ENCODE measurements around the gene STK38.
"Not testable (repeated sequence)": the region's sequence is repeated elsewhere in the genome, so short reads cannot be mapped to it uniquely, and the experiment has no call there.

Gene STK38

GRCh38 chr6:36487698-36488097, 59.6 kb downstream of the STK38 start:
- DNase-seq (ENCODE audit: low read depth): peak; percentile 21

GRCh38 chr6:36484736-36485135, 62.5 kb downstream of the STK38 start:
- no peak for DNase-seq (ENCODE audit: low read depth)

GRCh38 chr6:36483326-36483725, 64.0 kb downstream of the STK38 start:
- DNase-seq (ENCODE audit: low read depth): not testable (repeated sequence)

GRCh38 chr6:36479256-36479655, 68.0 kb downstream of the STK38 start:
- DNase-seq (ENCODE audit: low read depth): no peak

- no peak for DNase-seq (ENCODE audit: low read depth)
These were observed 69.2 kb downstream of the STK38 start for GRCh38 chr6:36478051-36478526.

GRCh38 chr6:36469946-36470345, 77.3 kb downstream of the STK38 start:
- no peak for DNase-seq (ENCODE audit: low read depth)

- no peak for DNase-seq (ENCODE audit: low read depth)
These were observed 78.1 kb downstream of the STK38 start for GRCh38 chr6:36469148-36469661.

- DNase-seq (ENCODE audit: low read depth): no peak
These were observed 79.7 kb downstream of the STK38 start for GRCh38 chr6:36467625-36468024.

- no peak for DNase-seq (ENCODE audit: low read depth)
These were observed 83.0 kb downstream of the STK38 start for GRCh38 chr6:36464233-36464632.

- DNase-seq (ENCODE audit: low read depth): no peak
These were observed 83.6 kb downstream of the STK38 start for GRCh38 chr6:36463676-36464075.

- DNase-seq (ENCODE audit: low read depth): no peak
These were observed 85.6 kb downstream of the STK38 start for GRCh38 chr6:36461646-36462045.

GRCh38 chr6:36460916-36461315, 86.4 kb downstream of the STK38 start:
- DNase-seq (ENCODE audit: low read depth): no peak

GRCh38 chr6:36459501-36459900, 87.8 kb downstream of the STK38 start:
- DNase-seq (ENCODE audit: low read depth): no peak

- no peak for DNase-seq (ENCODE audit: low read depth)
These were observed 91.7 kb downstream of the STK38 start for GRCh38 chr6:36455486-36456027.

- DNase-seq (ENCODE audit: low read depth): not testable (repeated sequence)
These were observed 94.4 kb downstream of the STK38 start for GRCh38 chr6:36452897-36453296.

GRCh38 chr6:36449173-36449572, 98.1 kb downstream of the STK38 start:
- DNase-seq (ENCODE audit: low read depth): not testable (repeated sequence)

- DNase-seq (ENCODE audit: low read depth): no peak
These were observed 101.7 kb downstream of the STK38 start for GRCh38 chr6:36445621-36446020.

- no peak for DNase-seq (ENCODE audit: low read depth)
These were observed 102.8 kb downstream of the STK38 start for GRCh38 chr6:36444470-36444869.

Measured in GM04503 (cell line).